GM12801 (cell line): Measurements from ENCODE around the gene CRABP1.

Source experiments
- CTCF ChIP-seq: IDR thresholded peaks from one replicate; pipeline ENCODE4 v1.5.1; 2011; ENCODE audit warnings: control low read depth; ENCODE audit not compliant: insufficient read length; ENCODE audit errors: extremely low read depth

Gene CRABP1

GRCh38 chr15:78320183-78320582 is 20.0 kb upstream of the CRABP1 start:
- TF ChIP-seq CTCF, result no peak

GRCh38 chr15:78321041-78321570 is 19.0 kb upstream of the CRABP1 start:
- TF ChIP-seq CTCF, result no peak

GRCh38 chr15:78321786-78322185 is 18.4 kb upstream of the CRABP1 start:
- TF ChIP-seq CTCF, result no peak

GRCh38 chr15:78322243-78322642 is 17.9 kb upstream of the CRABP1 start:
- no peak for TF ChIP-seq CTCF

GRCh38 chr15:78322724-78323521 is 17.2 kb upstream of the CRABP1 start:
- no peak for TF ChIP-seq CTCF

DNA sequence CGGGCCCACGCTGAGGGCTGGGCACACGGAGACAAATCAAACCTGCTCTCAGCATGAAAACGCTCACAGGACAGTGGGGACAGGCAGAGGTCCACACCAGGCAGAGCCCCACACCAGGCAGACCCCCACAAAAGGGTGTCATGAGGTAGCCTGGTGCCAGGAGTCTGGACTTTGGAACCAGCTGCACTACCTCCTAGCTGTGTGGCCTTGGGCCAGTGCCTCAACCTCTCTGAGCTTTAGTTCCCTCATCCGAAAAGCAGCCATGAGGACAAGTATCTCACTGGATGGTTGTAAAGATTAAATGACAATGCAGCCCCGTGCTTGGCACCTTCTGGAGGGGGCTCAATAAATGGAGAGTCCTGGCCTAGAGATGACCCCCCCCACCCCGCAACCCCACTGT is 16.5 kb upstream of the CRABP1 start:
- TF ChIP-seq CTCF, result no peak

GRCh38 chr15:78324144-78324543 is 16.0 kb upstream of the CRABP1 start:
- TF ChIP-seq CTCF, result no peak
